Testis (tissue), 3 donors: ENCODE measurements around the gene MYORG. TPM values are rescaled to one million over a fixed set of nuclear protein-coding genes. Genes with fewer than 3 reads are reported as not detected.

Experiments
- DNase-seq: peaks from one replicate; pipeline ENCODE4 v3.0.0-alpha.2; 2019
- H3K27ac ChIP-seq, 2 donors: fragments of 200-600 bp; sonication (generic); one replicate each; pipeline ENCODE4 v1.5.1; 2019
- H3K27me3 ChIP-seq: fragments of 200-600 bp; sonication (generic); one replicate; pipeline ENCODE4 v1.5.1; 2019
- H3K36me3 ChIP-seq: fragments of 200-600 bp; sonication (generic); one replicate; pipeline ENCODE4 v1.5.1; 2017; ENCODE audit warnings: low read depth; ENCODE audit errors: missing control alignments
- H3K4me1 ChIP-seq: fragments of 200-600 bp; sonication (generic); one replicate; pipeline ENCODE4 v1.5.1; 2019
- H3K4me3 ChIP-seq, 2 donors: fragments of 200-600 bp; sonication (generic); one replicate each; pipeline ENCODE4 v1.5.1; 2017 to 2019
- H3K9me3 ChIP-seq: fragments of 200-600 bp; sonication (generic); one replicate; pipeline ENCODE4 v1.5.1; 2017
- CTCF ChIP-seq, 3 experiments: fragments of 450-650 bp in 2 of 3; fragments of 200-600 bp in 1 of 3; sonication (generic) in 1 of 3; IDR thresholded peaks; one replicate each; pipeline ENCODE4 v1.5.1; 2016 to 2019; ENCODE audit warnings: antibody characterized with exemption in 3 of 3, mild to moderate bottlenecking in 2 of 3, moderate library complexity in 1 of 3
- POLR2A ChIP-seq: fragments of 450-650 bp; IDR thresholded peaks from one replicate; pipeline ENCODE4 v1.6.1; 2017; ENCODE audit warnings: antibody characterized with exemption, mild to moderate bottlenecking, moderate library complexity
- WGBS, 2 donors: methylation state at CpG; one replicate each; pipeline ENCODE4 v1.1.5; 2018; 5-methylcytosine and 5-hydroxymethylcytosine counted together
- intact Hi-C: fragments of 100-400 bp; cut with DNase I; formaldehyde crosslinking; loops from one replicate; pipeline ENCODE4 v1.15.1; 2023; ENCODE audit warnings: low total_unique reads
- polyA plus RNA-seq: library from polyadenylated mRNA; stranded (reverse); fragments of 350-450 nt; fragmentation: Illumina TruSeq; extraction: RNeasy Lipid Tissue Mini Kit (QIAGEN cat#74804); gene quantifications from one replicate; pipeline ENCODE4 v1.2.3, GENCODE V29; 2014; ENCODE audit warnings: low read depth, low replicate concordance; ENCODE audit not compliant: insufficient read depth
- total RNA-seq, 2 donors: library from RNA; depleted of rRNA; stranded (reverse); fragments of >200 nt; gene quantifications; one replicate each; pipeline ENCODE4 v1.2.3, GENCODE V29; 2016

MYORG gene
- total and polyA plus RNA-seq, 3 donors from 2014 or later, result 2.8 to 4.6 (median 2.8) TPM

- no peaks in the 10 kb centered on the region for H3K27me3 ChIP-seq
- H3K4me1 ChIP-seq, result no peaks in the 10 kb centered on the region
- H3K27ac ChIP-seq, result no peak overlapping the region
- no peaks in the 10 kb centered on the region for H3K9me3 ChIP-seq
- peak; percentile 88 for DNase-seq
- H3K4me3 ChIP-seq, result no peak overlapping the region
- no peaks in the 10 kb centered on the region for H3K36me3 ChIP-seq
- intact Hi-C loops, result loop anchor here (10.0 kb wide), 1 partner anchor 101 kb away; no protein-coding TSS in a partner anchor
- TF ChIP-seq CTCF (IDR thresholded peaks at IDR 0.05) (peak; percentile 92 to 98 (median 94)), POLR2A (no peak)
Measured at GRCh38 chr9:34403554-34404380, 27.1 kb upstream of the MYORG start.

DNA sequence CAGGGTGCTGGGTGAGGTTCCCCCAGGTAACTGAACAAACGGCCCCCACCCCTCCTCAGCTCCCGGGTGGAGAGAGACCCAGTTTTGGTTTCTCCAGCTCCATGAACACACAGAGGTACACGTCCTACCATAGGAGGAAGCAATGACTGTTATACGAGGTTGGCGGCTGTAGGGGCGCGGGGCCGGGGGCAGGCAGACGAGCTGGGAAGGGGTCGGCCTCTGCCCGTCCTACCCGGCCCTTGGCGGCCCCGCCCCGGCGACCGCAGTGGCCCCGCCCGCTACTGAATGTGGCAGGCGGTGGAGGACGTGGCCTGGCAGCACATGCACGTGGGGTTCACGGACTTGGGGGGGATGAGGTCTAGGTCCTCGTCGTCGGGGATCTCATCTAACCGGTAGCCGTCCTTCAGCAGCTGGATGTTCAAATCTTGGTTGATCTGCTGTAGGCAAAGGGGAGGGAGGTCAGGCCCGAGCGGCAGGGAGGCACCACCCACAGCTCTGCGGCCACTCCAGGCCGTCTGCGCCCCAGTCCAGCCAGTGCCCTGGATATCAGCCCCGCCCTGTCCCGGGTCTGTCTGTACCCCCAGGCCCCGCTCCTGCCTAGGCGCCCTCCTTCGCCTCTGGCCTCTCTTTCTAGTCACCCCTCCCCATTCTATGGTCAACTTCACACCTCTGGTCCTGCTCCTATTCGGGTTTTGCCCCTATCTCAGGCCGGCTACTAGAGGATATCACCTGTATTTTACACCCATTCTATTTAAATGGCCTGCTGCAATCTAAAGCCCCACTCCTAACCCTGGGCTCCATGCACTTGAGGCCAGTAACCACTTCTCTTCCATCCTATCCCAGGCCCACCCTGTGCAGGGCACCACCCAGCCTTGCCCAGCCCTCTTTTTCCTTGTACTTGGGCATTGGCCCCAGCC lies 24.2 kb upstream of the MYORG start:
- no peak for TF ChIP-seq CTCF (IDR thresholded peaks at IDR 0.05)
- TF ChIP-seq POLR2A, result no peak

GRCh38 chr9:34400275-34400674 lies 23.6 kb upstream of the MYORG start:
- no peak for TF ChIP-seq CTCF (IDR thresholded peaks at IDR 0.05)
- no peak for TF ChIP-seq POLR2A
- no peak overlapping the region for H3K4me3 ChIP-seq
- H3K9me3 ChIP-seq, result no peaks in the 10 kb centered on the region
- H3K4me1 ChIP-seq, result no peaks in the 10 kb centered on the region
- H3K27me3 ChIP-seq, result no peaks in the 10 kb centered on the region
- no peak overlapping the region for H3K27ac ChIP-seq
- intact Hi-C loops, result loop anchor here (10.0 kb wide), 1 partner anchor 105 kb away; no protein-coding TSS in a partner anchor
- H3K36me3 ChIP-seq, result no peaks in the 10 kb centered on the region
- DNase-seq, result no peak
- 75 to 79% methylated on average over 10 to 12 of the region's 12 CpGs for WGBS, 2 donors

More for the DNA sequence above, 24.2 kb upstream of the MYORG start:
- no peaks in the 10 kb centered on the region for H3K27me3 ChIP-seq
- H3K9me3 ChIP-seq, result no peaks in the 10 kb centered on the region
- no peaks in the 10 kb centered on the region for H3K4me1 ChIP-seq
- no peak for DNase-seq
- 83% methylated on average over 25 to 40 of the region's 40 CpGs for WGBS, 2 donors
- no peak overlapping the region for H3K27ac ChIP-seq
- intact Hi-C loops, result loop anchor here (10.0 kb wide), 1 partner anchor 104 kb away; no protein-coding TSS in a partner anchor
- no peaks in the 10 kb centered on the region for H3K36me3 ChIP-seq
- H3K4me3 ChIP-seq, result no peak overlapping the region

- Histone ChIP-seq H3K4me1 (no peaks in the 10 kb centered on the region), H3K27ac (no peak overlapping the region), H3K27me3 (no peaks in the 10 kb centered on the region), H3K9me3 (no peaks in the 10 kb centered on the region), H3K36me3 (no peaks in the 10 kb centered on the region), H3K4me3 (no peak overlapping the region)
- DNase-seq, result no peak
- intact Hi-C loops, result loop anchor here (10.0 kb wide), 1 partner anchor 105 kb away; no protein-coding TSS in a partner anchor
- 88 to 92% methylated on average over 3 to 4 of the region's 4 CpGs for WGBS, 2 donors
- TF ChIP-seq POLR2A (no peak), CTCF (IDR thresholded peaks at IDR 0.05) (no peak)
Measured at GRCh38 chr9:34399729-34400128, 23.0 kb upstream of the MYORG start.
